GM12873 (cell line): ENCODE measurements around the gene UNC93A.

Source experiments
- TF ChIP-seq, protein P1 (sequence below): IDR thresholded peaks from 2 replicates; pipeline ENCODE4 v1.5.1; 2012; ENCODE audit warnings: low read depth, mild to moderate bottlenecking, moderate library complexity, low read length, control low read depth; ENCODE audit not compliant: insufficient read depth; ENCODE audit errors: missing control alignments

The UNC93A gene

DNA sequence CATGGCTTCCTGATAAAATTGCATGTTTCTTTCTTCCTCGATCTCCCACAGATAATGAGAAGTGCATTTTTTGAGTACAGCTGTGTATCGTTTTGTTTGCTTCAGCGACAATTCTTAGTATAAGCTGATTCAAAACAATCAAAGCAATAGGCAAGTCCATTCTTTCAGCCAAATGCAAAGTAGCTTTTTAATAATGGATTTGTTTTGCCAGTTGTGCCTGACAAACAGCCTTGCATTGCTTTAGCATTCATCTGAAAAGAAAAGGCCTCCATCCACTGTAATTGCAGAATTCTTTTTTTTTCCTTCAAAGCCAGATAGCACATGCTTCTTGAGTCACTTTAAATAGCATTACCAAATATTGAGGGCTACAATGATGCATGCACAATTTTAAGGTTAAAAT lies 65.8 kb downstream of the UNC93A start:
- TF ChIP-seq, protein P1, sequence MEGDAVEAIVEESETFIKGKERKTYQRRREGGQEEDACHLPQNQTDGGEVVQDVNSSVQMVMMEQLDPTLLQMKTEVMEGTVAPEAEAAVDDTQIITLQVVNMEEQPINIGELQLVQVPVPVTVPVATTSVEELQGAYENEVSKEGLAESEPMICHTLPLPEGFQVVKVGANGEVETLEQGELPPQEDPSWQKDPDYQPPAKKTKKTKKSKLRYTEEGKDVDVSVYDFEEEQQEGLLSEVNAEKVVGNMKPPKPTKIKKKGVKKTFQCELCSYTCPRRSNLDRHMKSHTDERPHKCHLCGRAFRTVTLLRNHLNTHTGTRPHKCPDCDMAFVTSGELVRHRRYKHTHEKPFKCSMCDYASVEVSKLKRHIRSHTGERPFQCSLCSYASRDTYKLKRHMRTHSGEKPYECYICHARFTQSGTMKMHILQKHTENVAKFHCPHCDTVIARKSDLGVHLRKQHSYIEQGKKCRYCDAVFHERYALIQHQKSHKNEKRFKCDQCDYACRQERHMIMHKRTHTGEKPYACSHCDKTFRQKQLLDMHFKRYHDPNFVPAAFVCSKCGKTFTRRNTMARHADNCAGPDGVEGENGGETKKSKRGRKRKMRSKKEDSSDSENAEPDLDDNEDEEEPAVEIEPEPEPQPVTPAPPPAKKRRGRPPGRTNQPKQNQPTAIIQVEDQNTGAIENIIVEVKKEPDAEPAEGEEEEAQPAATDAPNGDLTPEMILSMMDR: no peak
